Measurements from ENCODE around the gene RSBN1. TPM values are rescaled to one million over a fixed set of nuclear protein-coding genes. Genes with fewer than 3 reads are reported as not detected.
A peak's percentile ranks its signal among the peaks of the same experiment; 100 is the strongest.
"Not testable (repeated sequence)": the region's sequence is repeated elsewhere in the genome, so short reads cannot be mapped to it uniquely, and the experiment has no call there.

RSBN1 gene
- total and polyA plus RNA-seq, 9 donors: 9.9 to 15.3 (median 11.6) TPM

DNA sequence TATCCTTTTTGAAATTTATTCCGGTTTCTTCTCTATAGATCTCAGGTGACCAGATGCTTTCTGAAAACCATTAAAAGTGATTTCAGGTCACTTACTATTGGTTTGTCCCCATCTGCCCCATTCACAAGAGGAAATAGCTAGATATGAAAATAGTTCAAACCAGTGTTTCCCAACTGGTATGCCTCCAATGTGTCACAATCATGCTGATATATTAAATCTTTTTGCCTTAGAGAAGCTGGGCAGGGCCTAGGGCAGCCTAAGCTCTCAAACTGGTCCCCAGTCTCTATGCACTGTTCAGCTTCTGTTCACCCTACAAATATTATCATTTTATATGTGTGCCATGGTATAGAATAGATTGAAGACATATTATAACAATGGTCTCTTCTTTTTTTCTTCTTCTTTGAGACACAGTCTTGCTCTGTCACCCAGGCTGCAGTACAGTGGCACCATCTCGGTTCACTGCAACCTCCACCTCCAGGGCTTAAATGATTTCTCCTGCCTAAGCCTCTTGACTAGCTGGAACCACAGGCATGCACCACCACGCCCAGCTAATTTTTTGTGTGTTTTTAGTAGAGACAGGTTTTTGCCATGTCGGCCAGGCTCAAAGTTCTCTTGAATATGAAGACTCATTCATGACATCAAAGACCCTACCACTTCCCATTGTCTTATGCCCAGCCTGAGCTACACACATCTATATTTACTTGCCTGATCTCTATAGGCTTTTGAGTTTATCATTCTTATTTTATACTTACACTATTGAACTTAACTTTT lies 43.5 kb upstream of the RSBN1 start:
- Histone ChIP-seq H3K27ac (ENCODE audit: low read length) (no peak overlapping the region), H3K4me3 (ENCODE audit: low read length) (no peak overlapping the region), H3K36me3 (ENCODE audit: control insufficient read depth, insufficient read depth, low read length) (no peaks in the 10 kb centered on the region), H3K9me3 (replicated peaks; ENCODE audit: control insufficient read depth, low read depth, low read length) (no peaks in the 10 kb centered on the region), H3K4me1 (ENCODE audit: control insufficient read depth, insufficient read depth, low read length) (no peaks in the 10 kb centered on the region), H3K27me3 (ENCODE audit: control insufficient read depth, insufficient read depth, low read length) (no peaks in the 10 kb centered on the region)
- no peak for DNase-seq
- no CpG with 5 or more reads among the region's 4 CpGs for WGBS (ENCODE audit: insufficient coverage)

GRCh38 chr1:113854234-113854633 lies 42.0 kb upstream of the RSBN1 start:
- H3K4me3 ChIP-seq (ENCODE audit: low read length): no peak overlapping the region
- H3K9me3 ChIP-seq (replicated peaks; ENCODE audit: control insufficient read depth, low read depth, low read length): no peaks in the 10 kb centered on the region
- no CpG with 5 or more reads among the region's 1 CpG for WGBS (ENCODE audit: insufficient coverage)
- no peak for DNase-seq
- no peak overlapping the region for H3K27ac ChIP-seq (ENCODE audit: low read length)
- H3K4me1 ChIP-seq (ENCODE audit: control insufficient read depth, insufficient read depth, low read length): no peaks in the 10 kb centered on the region
- no peaks in the 10 kb centered on the region for H3K27me3 ChIP-seq (ENCODE audit: control insufficient read depth, insufficient read depth, low read length)
- H3K36me3 ChIP-seq (ENCODE audit: control insufficient read depth, insufficient read depth, low read length): no peaks in the 10 kb centered on the region

DNA sequence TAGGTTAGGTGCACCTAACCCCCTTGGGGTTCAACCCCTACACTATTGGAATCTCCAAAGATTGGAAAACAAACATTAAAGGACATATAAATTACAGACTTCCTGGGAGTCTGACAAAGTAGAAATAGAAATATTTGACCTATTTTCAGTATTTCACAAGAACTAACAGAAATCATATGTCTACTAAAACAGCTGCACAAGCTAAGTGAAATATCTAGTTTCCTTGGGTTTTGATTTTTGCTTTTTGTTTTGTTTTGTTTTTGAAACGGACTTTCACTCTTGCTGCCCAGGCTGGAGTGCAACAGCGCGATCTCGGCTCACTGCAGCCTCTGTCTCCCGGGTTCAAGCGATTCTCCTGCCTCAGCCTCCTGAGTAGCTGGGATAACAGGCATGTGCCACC lies 40.4 kb upstream of the RSBN1 start:
- H3K27ac ChIP-seq (ENCODE audit: low read length); H3K9me3 ChIP-seq (replicated peaks; ENCODE audit: control insufficient read depth, low read depth, low read length); H3K36me3 ChIP-seq (ENCODE audit: control insufficient read depth, insufficient read depth, low read length); H3K27me3 ChIP-seq (ENCODE audit: control insufficient read depth, insufficient read depth, low read length); H3K4me3 ChIP-seq (ENCODE audit: low read length); H3K4me1 ChIP-seq (ENCODE audit: control insufficient read depth, insufficient read depth, low read length): not testable (repeated sequence)
- peak; percentile 10 for DNase-seq
- WGBS (ENCODE audit: insufficient coverage): no CpG with 5 or more reads among the region's 6 CpGs

DNA sequence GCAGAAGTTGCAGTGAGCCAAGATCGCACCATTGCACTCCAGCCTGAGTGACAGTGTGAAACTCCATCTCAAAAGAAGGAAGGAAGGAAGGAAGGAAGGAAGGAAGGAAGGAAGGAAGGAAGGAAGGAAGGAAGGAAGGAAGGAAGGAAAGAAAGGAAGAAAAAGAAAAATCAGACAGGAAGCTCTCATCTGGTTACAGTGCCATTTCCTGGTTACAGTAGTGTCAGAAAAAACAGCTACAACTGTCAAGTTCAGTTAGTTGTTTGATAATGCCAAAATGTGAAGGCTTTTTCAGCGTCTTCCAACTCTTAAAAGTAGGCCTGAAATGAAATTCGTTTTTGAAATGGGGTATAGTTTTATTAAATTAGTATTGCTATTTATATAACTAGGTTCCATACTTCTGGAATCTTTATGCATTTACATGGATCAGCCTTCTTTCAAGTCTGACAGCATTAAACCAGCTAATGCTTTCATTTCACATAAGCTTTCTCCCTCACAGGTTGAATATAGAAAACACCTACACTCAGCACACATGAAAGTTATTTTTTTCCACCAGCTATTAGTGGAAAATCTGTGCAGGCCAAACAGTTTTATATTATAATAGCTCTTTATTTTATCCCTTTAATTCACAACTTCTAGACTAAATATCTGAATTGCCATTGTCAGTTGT lies 38.0 kb upstream of the RSBN1 start:
- WGBS (ENCODE audit: insufficient coverage): 86% methylated on average over 1 of the region's 3 CpGs
- Histone ChIP-seq H3K4me3 (ENCODE audit: low read length) (no peak overlapping the region), H3K27me3 (ENCODE audit: control insufficient read depth, insufficient read depth, low read length) (no peaks in the 10 kb centered on the region), H3K9me3 (replicated peaks; ENCODE audit: control insufficient read depth, low read depth, low read length) (no peaks in the 10 kb centered on the region), H3K27ac (ENCODE audit: low read length) (no peak overlapping the region), H3K4me1 (ENCODE audit: control insufficient read depth, insufficient read depth, low read length) (no peaks in the 10 kb centered on the region), H3K36me3 (ENCODE audit: control insufficient read depth, insufficient read depth, low read length) (no peaks in the 10 kb centered on the region)
- no peak for DNase-seq

DNA sequence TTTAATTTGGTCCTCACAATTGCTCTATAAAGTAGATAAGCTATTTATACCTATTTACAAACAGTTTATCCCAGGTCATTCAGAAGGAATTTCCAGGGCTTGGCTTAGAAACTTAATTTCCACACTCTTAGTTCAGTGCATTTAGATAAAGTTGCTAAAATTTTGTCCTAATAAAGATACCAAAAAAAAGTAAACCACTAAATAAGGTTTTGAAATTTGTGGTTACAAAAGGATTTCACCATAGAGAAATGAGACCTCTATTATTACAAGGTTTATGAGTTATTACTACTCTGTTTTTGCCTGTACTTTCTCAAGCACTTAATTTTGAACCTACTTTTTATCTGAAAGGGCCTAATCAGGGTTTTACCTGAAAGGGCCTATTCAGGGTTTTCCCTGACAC lies 36.8 kb upstream of the RSBN1 start:
- Histone ChIP-seq H3K4me3 (ENCODE audit: low read length) (no peak overlapping the region), H3K9me3 (replicated peaks; ENCODE audit: control insufficient read depth, low read depth, low read length) (no peaks in the 10 kb centered on the region), H3K36me3 (ENCODE audit: control insufficient read depth, insufficient read depth, low read length) (no peaks in the 10 kb centered on the region), H3K27me3 (ENCODE audit: control insufficient read depth, insufficient read depth, low read length) (no peaks in the 10 kb centered on the region), H3K4me1 (ENCODE audit: control insufficient read depth, insufficient read depth, low read length) (no peaks in the 10 kb centered on the region), H3K27ac (ENCODE audit: low read length) (no peak overlapping the region)
- no peak for DNase-seq

DNA sequence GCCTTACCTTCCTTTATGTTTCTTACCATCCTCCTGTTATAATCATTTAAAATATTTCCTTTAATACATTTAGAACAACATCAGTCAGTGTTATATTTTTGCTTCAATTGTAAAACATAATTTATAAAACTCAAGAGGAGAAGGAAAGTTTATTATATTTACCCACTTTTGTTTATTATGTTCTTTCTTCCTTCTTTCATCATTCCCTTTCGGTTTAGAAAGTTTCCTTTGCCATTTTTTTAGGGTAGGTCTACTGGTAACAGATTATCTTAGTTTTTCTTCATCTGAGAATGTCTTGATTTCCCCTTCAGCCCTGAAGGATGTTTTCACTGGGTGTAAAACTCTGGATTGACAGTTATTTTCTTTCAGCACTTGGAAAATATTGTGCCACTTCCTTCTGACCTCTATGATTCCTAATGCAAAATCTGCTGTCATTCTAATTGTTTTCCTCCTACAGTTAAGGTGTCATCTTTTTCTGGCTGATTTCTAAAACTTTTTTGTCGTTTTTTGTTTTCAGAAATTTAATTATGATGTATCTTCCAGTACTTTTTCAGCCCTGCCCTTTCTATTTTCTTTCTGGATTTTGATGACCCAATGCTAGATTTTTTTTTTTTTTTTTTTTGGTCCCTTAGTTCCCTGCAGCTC lies 34.2 kb upstream of the RSBN1 start:
- Histone ChIP-seq H3K9me3 (replicated peaks; ENCODE audit: control insufficient read depth, low read depth, low read length) (no peaks in the 10 kb centered on the region), H3K27me3 (ENCODE audit: control insufficient read depth, insufficient read depth, low read length) (no peaks in the 10 kb centered on the region), H3K36me3 (ENCODE audit: control insufficient read depth, insufficient read depth, low read length) (no peaks in the 10 kb centered on the region), H3K4me1 (ENCODE audit: control insufficient read depth, insufficient read depth, low read length) (no peaks in the 10 kb centered on the region), H3K4me3 (ENCODE audit: low read length) (no peak overlapping the region), H3K27ac (ENCODE audit: low read length) (no peak overlapping the region)
- WGBS (ENCODE audit: insufficient coverage): no CpG with 5 or more reads among the region's 2 CpGs
- no peak for DNase-seq

GRCh38 chr1:113836534-113836933 lies 24.3 kb upstream of the RSBN1 start:
- Histone ChIP-seq H3K27me3 (ENCODE audit: control insufficient read depth, insufficient read depth, low read length) (no peaks in the 10 kb centered on the region), H3K4me1 (ENCODE audit: control insufficient read depth, insufficient read depth, low read length) (no peaks in the 10 kb centered on the region), H3K36me3 (ENCODE audit: control insufficient read depth, insufficient read depth, low read length) (no peaks in the 10 kb centered on the region), H3K27ac (ENCODE audit: low read length) (no peak overlapping the region), H3K4me3 (ENCODE audit: low read length) (no peak overlapping the region), H3K9me3 (replicated peaks; ENCODE audit: control insufficient read depth, low read depth, low read length) (no peaks in the 10 kb centered on the region)
- no CpG with 5 or more reads among the region's 1 CpG for WGBS (ENCODE audit: insufficient coverage)
- DNase-seq: no peak

DNA sequence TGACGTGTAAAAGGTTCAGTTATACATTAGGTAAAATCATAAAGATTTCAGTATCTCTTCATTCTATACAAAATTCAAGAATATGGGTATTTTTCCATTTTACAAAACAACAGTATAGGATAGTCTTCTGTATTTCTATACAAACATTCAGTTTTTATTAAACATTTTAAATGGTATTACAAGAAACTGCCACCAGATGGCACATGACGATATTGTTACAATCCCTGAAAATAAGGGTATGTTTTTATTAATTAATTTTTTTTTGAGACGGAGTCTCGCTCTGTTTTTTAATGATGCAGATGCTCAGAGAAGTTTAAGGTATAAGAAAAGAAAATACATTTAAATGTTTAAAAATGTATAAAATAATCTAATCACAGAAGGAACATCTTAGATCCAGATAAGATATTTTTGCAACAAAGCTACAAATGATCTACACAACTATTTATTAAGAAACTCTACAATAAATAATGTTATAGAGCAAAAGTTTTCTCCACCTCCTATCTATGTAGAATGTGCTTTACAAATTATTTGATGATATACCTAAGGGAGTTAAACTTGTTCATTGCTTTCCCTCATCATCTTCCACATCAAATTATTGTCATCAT lies 23.5 kb upstream of the RSBN1 start:
- Histone ChIP-seq H3K9me3 (replicated peaks; ENCODE audit: control insufficient read depth, low read depth, low read length) (no peaks in the 10 kb centered on the region), H3K4me1 (ENCODE audit: control insufficient read depth, insufficient read depth, low read length) (no peaks in the 10 kb centered on the region), H3K27me3 (ENCODE audit: control insufficient read depth, insufficient read depth, low read length) (no peaks in the 10 kb centered on the region), H3K4me3 (ENCODE audit: low read length) (no peak overlapping the region), H3K27ac (ENCODE audit: low read length) (no peak overlapping the region), H3K36me3 (ENCODE audit: control insufficient read depth, insufficient read depth, low read length) (no peaks in the 10 kb centered on the region)
- DNase-seq: peak; percentile 71
- no CpG with 5 or more reads among the region's 4 CpGs for WGBS (ENCODE audit: insufficient coverage)

- no peaks in the 10 kb centered on the region for H3K9me3 ChIP-seq (replicated peaks; ENCODE audit: control insufficient read depth, low read depth, low read length)
- no peaks in the 10 kb centered on the region for H3K4me1 ChIP-seq (ENCODE audit: control insufficient read depth, insufficient read depth, low read length)
- DNase-seq: no peak
- no peaks in the 10 kb centered on the region for H3K27me3 ChIP-seq (ENCODE audit: control insufficient read depth, insufficient read depth, low read length)
- 100% methylated on average over 1 of the region's 2 CpGs for WGBS (ENCODE audit: insufficient coverage)
- no peaks in the 10 kb centered on the region for H3K36me3 ChIP-seq (ENCODE audit: control insufficient read depth, insufficient read depth, low read length)
- no peak overlapping the region for H3K27ac ChIP-seq (ENCODE audit: low read length)
- no peak overlapping the region for H3K4me3 ChIP-seq (ENCODE audit: low read length)
Measured at GRCh38 chr1:113834716-113835115, 22.4 kb upstream of the RSBN1 start.

DNA sequence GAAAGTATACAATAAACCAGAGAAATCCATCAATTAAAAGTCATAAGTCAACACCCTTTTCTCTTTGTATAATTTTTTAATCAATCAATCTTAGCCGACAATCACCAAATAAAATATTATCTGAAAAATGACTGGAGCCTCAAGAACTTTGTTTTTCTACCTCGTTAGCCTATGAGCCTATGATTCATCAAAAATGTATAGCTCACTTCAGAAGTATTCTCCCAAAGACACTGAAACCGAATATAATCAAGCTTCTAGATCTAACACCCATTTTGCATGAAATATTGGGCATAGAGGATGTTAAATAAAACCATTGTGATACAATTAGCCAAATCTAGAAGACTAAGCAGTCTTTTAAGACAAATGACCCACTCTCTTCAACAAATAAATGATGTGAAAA lies 17.8 kb upstream of the RSBN1 start:
- no CpG with 5 or more reads among the region's 3 CpGs for WGBS (ENCODE audit: insufficient coverage)
- no peak for DNase-seq
- Histone ChIP-seq H3K4me1 (ENCODE audit: control insufficient read depth, insufficient read depth, low read length) (no peaks in the 10 kb centered on the region), H3K9me3 (replicated peaks; ENCODE audit: control insufficient read depth, low read depth, low read length) (no peaks in the 10 kb centered on the region), H3K4me3 (ENCODE audit: low read length) (no peak overlapping the region), H3K27me3 (ENCODE audit: control insufficient read depth, insufficient read depth, low read length) (no peaks in the 10 kb centered on the region), H3K36me3 (ENCODE audit: control insufficient read depth, insufficient read depth, low read length) (no peaks in the 10 kb centered on the region), H3K27ac (ENCODE audit: low read length) (no peak overlapping the region)

All from muscle of leg (tissue), 11 donors.